Urothelium cell line (cell line): ENCODE results near the gene HTR3A.

Experiments
- DNase-seq: peaks from one replicate; pipeline ENCODE4 v3.0.0; 2011; ENCODE audit warnings: low spot score, mixed read lengths
- FAIRE-seq: peaks from 2 replicates; lab custom pipeline; 2011; peaks lifted over from hg19 to GRCh38; lab: Jason Lieb, UNC

HTR3A gene

GRCh38 chr11:114016986-114017385 lies 42.1 kb downstream of the HTR3A start:
- FAIRE-seq = no peak
- no peak for DNase-seq

DNA sequence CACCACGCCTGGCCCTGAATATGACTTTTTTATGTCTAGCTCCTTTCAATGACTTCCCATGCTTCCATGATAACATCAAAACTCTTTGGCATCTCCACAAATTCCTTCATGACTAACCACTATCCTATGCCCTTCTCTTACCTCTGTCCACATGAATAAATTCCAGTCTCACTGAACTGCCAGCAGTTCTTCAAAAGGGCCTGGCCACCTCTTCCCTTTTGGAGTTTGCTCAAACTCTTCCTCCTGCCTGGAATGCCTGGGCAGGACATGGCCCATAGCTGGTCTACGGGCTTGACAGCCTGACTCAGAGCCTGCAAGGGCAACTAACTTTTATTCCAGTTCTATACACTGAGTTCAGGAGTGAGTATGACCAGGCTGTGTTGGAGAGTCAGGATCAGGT lies 42.8 kb downstream of the HTR3A start:
- FAIRE-seq (peak; percentile 70), DNase-seq (peak; percentile 55)

DNA sequence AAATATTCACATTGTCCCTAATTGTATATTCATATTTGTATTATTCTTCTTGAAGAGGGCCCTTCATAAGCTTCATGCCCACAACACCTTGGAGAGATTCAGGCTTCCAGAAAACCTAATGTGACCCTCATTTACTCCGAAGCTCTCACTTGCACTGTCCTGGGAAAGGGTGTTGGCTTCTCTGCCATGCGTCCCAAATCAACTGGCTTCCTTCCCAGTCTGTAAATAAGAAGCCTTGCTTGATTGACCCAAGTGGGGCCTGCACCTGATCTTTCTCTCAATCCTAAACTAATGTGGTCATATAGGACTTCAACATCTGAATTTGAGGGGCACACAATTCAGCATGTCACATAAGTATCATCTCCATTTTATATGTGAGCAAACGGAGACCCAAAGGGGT lies 44.1 kb downstream of the HTR3A start:
- no peak for FAIRE-seq
- DNase-seq = no peak

- FAIRE-seq (no peak), DNase-seq (no peak)
Observed at GRCh38 chr11:114019574-114019973, 44.7 kb downstream of the HTR3A start.

DNA sequence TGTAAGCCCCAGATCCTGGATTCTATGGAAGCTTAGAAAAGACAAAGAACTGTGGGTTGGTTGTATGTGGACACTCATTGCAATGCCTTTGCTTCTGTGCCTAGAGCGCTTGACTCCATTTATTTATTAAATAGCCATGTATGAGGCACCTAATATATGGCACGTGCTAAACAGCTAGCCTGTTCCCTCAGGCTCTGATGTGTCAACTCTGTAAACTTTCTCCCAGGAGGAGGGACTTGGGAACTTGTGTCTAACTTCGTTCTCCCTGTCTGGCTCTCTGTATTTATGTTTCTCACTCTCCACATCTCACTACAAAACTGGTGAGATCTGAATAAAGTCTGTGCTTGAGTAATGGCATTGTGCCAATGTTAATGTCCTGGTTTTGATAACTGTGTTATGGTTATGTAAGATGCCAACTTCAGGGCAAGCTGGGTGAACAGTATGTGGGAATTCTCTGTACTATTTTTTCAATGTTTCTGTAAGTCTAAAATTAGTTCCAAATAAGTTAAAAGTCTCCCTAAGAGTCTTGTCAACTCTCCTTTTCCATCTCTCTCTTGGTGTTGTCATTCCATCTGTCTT lies 50.5 kb downstream of the HTR3A start:
- DNase-seq (no peak), FAIRE-seq (peak; percentile 30)

DNA sequence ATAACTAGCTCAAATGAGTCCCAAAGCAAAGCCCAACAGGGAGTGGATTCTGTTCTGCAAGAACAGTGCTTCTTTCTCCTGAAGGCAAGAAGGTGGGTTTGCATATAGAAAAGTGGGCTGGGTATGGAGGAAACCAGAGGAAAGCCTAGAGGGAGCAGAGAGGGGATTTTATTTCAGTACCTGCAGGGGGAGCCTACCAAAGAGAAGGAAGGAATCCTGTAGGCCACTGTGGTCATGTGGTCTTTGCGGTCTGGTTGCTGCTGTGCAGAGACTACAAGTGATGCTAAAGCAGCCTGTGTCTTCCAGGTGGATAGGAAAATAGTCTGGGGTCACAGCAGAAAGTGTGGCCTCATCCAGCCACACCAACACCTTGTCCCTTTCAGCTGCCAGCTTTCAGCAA lies 51.4 kb downstream of the HTR3A start:
- no peak for DNase-seq
- FAIRE-seq = no peak

- FAIRE-seq = no peak
Observed at GRCh38 chr11:114027391-114027790, 52.5 kb downstream of the HTR3A start.

DNA sequence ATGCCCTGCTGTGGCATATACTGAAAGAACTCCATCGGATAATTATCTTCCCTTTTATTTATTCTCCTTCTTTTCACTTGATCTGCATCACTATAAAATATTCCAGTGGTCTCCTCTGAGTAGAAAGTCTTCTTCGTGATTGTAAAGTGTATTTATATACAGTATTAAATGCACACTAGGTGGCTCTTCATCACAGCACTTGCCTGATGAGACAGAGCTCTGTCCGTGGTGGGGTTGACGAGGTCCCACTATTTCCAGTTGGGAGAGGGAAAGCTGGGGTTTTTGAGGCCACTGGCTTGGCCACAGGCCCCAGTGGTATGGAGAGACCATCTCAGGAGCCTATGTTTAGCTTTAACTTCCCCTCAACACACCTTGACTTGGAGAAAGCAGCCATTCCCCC lies 53.0 kb downstream of the HTR3A start:
- FAIRE-seq = no peak
- no peak for DNase-seq

More at GRCh38 chr11:114027391-114027790, 52.5 kb downstream of the HTR3A start:
- DNase-seq = no peak

GRCh38 chr11:114031246-114031966 lies 56.5 kb downstream of the HTR3A start:
- DNase-seq = no peak
- FAIRE-seq = no peak

- no peak for FAIRE-seq
- no peak for DNase-seq
Observed at GRCh38 chr11:114031967-114032320, 57.0 kb downstream of the HTR3A start.

GRCh38 chr11:114033066-114033465 lies 58.2 kb downstream of the HTR3A start:
- no peak for FAIRE-seq
- no peak for DNase-seq

DNA sequence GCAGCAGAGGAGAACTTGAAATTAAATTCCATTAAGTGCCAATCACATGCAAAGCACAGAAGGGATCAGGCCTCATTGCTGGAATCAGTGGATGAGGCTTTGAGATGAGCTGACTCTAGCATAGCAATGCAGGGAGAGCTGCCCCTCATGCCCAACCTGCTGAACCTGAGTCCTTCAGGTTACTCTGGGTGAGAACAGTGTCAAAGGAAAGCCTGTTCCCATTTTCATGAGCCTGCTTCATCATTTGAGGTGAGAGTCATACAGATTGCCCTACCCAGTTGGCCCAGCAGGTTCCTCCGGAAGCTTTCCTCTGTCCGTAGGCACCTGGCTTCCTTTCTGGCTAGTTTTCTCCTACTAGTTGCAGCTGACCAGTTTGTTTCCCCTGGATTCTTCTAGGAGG lies 58.7 kb downstream of the HTR3A start:
- FAIRE-seq = no peak

GRCh38 chr11:114034956-114035355 lies 60.0 kb downstream of the HTR3A start:
- FAIRE-seq = no peak
- no peak for DNase-seq

More for the DNA sequence above, 58.7 kb downstream of the HTR3A start:
- no peak for DNase-seq

GRCh38 chr11:114036147-114036811 lies 61.4 kb downstream of the HTR3A start:
- DNase-seq (peak; percentile 89), FAIRE-seq (peak; percentile 79)

- no peak for FAIRE-seq
- DNase-seq = no peak
Observed at GRCh38 chr11:114036958-114037357, 62.0 kb downstream of the HTR3A start.

GRCh38 chr11:114039551-114039950 lies 64.6 kb downstream of the HTR3A start:
- DNase-seq = no peak
- no peak for FAIRE-seq
